ENCODE measurements around the gene KCNJ6. TPM values are rescaled to one million over a fixed set of nuclear protein-coding genes. Genes with fewer than 3 reads are reported as not detected.

Gene KCNJ6
- total and polyA plus RNA-seq, 9 of the 15 experiments (the other 6 are each of a cell fraction or from before 2014, with no cell fraction given), result 0.06 to 0.21 (median 0.13) TPM; not detected in 1

GRCh38 chr21:37767984-37768383, 148.3 kb downstream of the KCNJ6 start (continued):
- TF ChIP-seq, protein P1, sequence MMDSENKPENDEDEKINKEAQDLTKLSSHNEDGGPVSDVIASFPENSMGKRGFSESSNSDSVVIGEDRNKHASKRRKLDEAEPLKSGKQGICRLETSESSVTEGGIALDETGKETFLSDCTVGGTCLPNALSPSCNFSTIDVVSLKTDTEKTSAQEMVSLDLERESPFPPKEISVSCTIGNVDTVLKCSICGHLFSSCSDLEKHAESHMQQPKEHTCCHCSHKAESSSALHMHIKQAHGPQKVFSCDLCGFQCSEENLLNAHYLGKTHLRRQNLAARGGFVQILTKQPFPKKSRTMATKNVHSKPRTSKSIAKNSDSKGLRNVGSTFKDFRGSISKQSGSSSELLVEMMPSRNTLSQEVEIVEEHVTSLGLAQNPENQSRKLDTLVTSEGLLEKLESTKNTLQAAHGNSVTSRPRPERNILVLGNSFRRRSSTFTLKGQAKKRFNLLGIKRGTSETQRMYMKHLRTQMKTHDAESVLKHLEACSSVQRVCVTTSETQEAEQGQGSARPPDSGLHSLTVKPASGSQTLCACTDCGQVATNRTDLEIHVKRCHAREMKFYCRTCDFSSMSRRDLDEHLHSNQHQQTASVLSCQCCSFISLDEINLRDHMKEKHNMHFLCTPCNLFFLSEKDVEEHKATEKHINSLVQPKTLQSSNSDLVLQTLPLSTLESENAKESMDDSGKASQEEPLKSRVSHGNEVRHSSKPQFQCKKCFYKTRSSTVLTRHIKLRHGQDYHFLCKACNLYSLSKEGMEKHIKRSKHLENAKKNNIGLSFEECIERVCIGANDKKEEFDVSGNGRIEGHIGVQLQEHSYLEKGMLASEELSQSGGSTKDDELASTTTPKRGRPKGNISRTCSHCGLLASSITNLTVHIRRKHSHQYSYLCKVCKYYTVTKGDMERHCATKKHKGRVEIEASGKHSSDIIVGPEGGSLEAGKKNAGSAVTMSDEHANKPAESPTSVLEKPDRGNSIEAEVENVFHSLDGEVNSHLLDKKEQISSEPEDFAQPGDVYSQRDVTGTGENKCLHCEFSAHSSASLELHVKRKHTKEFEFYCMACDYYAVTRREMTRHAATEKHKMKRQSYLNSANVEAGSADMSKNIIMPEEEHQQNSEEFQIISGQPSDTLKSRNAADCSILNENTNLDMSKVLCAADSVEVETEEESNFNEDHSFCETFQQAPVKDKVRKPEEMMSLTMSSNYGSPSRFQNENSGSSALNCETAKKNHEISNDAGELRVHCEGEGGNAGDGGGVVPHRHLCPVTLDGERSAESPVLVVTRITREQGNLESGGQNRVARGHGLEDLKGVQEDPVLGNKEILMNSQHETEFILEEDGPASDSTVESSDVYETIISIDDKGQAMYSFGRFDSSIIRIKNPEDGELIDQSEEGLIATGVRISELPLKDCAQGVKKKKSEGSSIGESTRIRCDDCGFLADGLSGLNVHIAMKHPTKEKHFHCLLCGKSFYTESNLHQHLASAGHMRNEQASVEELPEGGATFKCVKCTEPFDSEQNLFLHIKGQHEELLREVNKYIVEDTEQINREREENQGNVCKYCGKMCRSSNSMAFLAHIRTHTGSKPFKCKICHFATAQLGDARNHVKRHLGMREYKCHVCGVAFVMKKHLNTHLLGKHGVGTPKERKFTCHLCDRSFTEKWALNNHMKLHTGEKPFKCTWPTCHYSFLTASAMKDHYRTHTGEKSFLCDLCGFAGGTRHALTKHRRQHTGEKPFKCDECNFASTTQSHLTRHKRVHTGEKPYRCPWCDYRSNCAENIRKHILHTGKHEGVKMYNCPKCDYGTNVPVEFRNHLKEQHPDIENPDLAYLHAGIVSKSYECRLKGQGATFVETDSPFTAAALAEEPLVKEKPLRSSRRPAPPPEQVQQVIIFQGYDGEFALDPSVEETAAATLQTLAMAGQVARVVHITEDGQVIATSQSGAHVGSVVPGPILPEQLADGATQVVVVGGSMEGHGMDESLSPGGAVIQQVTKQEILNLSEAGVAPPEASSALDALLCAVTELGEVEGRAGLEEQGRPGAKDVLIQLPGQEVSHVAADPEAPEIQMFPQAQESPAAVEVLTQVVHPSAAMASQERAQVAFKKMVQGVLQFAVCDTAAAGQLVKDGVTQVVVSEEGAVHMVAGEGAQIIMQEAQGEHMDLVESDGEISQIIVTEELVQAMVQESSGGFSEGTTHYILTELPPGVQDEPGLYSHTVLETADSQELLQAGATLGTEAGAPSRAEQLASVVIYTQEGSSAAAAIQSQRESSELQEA (IDR thresholded peaks at IDR 0.05; ENCODE audit: low read depth), result no peak
- TF ChIP-seq CAMTA2 (CRISPR knock-in tag; conservative IDR thresholded peaks at IDR 0.05) (no peak), ZNF717 (CRISPR knock-in tag; IDR thresholded peaks at IDR 0.05) (no peak), NEUROD1 (IDR thresholded peaks at IDR 0.05; ENCODE audit: borderline replicate concordance, low read depth, low read length, partially characterized antibody) (no peak), POLR2H (tag; IDR thresholded peaks at IDR 0.05; ENCODE audit: low read depth) (no peak)
- TF ChIP-seq, protein P2, sequence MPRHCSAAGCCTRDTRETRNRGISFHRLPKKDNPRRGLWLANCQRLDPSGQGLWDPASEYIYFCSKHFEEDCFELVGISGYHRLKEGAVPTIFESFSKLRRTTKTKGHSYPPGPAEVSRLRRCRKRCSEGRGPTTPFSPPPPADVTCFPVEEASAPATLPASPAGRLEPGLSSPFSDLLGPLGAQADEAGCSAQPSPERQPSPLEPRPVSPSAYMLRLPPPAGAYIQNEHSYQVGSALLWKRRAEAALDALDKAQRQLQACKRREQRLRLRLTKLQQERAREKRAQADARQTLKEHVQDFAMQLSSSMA (CRISPR knock-in tag; IDR thresholded peaks at IDR 0.05), result no peak

Measured in K562 (cell line).